Lower lobe of right lung (tissue), 2 donors: ENCODE results near the gene CCDC178. TPM values are rescaled to one million over a fixed set of nuclear protein-coding genes. Genes with fewer than 3 reads are reported as not detected.
"Not testable (repeated sequence)": the region's sequence is repeated elsewhere in the genome, so short reads cannot be mapped to it uniquely, and the experiment has no call there.

ENCODE experiments used
- ATAC-seq, 2 donors: fragments of 200-7000 bp; cut with Tn5 transposase; one replicate each; pipeline ENCODE4 v1.9.1; 2020 to 2022; ENCODE audit warnings: mild to moderate bottlenecking in 2 of 2, moderate library complexity in 2 of 2
- DNase-seq: peaks from one replicate; pipeline ENCODE4 v3.0.0-alpha.2; 2020
- H3K27ac ChIP-seq: fragments of 200-600 bp; one replicate; pipeline ENCODE4 v1.8.0; 2022
- H3K27me3 ChIP-seq: fragments of 200-600 bp; one replicate; pipeline ENCODE4 v1.8.0; 2022; ENCODE audit warnings: low read depth
- H3K36me3 ChIP-seq: fragments of 200-600 bp; one replicate; pipeline ENCODE4 v1.8.0; 2022; ENCODE audit warnings: mild to moderate bottlenecking
- H3K4me1 ChIP-seq: fragments of 200-600 bp; one replicate; pipeline ENCODE4 v1.8.0; 2022
- H3K4me3 ChIP-seq: fragments of 200-600 bp; one replicate; pipeline ENCODE4 v1.8.0; 2022; ENCODE audit warnings: mild to moderate bottlenecking
- H3K9me3 ChIP-seq: fragments of 200-600 bp; one replicate; pipeline ENCODE4 v1.8.0; 2022
- intact Hi-C: fragments of 100-400 bp; cut with DNase I; formaldehyde crosslinking; loops from one replicate; pipeline ENCODE4 v1.11.0; 2022
- total RNA-seq: library from RNA; stranded (reverse); fragmentation: NEBNext Ultra II Directional; extraction: Animal tissue kit (Norgen Biotek cat#: 25700); gene quantifications from one replicate; pipeline ENCODE4 v1.2.1, GENCODE V29; 2021
- TF ChIP-seq, protein P1 (sequence below): fragments of 200-600 bp; IDR thresholded peaks from one replicate; pipeline ENCODE4 v1.8.0; 2022; ENCODE audit warnings: antibody characterized with exemption, mild to moderate bottlenecking
- donor health status: DM: no; HTN: yes; CAD: no; lungs with severe emphysema.

The CCDC178 gene
- total RNA-seq, 1 donor from 2014 or later: not detected

DNA sequence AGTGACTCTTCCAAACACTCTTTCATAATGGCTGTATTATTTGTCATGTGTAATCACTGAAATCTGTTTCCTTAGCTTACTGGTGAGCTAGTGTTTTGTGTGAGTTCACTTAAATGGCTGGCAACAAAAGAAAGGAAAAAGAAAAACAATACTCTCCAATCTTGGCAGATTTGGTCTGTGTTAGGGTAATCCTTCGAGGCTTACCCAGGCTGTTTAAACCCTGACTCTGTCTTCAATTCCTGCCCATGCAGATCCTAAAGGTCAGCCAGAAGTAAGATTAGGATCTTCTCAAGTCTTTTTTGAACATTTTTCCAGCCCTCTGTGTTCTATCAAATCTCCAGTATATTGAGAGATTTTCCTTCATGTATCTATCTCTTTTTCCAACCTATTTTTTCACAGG, 85.3 kb downstream of the CCDC178 start:
- intact Hi-C loops: no loop called here
- Histone ChIP-seq H3K4me3 (no peak overlapping the region), H3K36me3 (no peaks in the 10 kb centered on the region), H3K4me1 (no peaks in the 10 kb centered on the region), H3K9me3 (no peaks in the 10 kb centered on the region), H3K27me3 (no peaks in the 10 kb centered on the region), H3K27ac (no peak overlapping the region)
- ATAC-seq: no peak
- DNase-seq: no peak
- TF ChIP-seq, protein P1, sequence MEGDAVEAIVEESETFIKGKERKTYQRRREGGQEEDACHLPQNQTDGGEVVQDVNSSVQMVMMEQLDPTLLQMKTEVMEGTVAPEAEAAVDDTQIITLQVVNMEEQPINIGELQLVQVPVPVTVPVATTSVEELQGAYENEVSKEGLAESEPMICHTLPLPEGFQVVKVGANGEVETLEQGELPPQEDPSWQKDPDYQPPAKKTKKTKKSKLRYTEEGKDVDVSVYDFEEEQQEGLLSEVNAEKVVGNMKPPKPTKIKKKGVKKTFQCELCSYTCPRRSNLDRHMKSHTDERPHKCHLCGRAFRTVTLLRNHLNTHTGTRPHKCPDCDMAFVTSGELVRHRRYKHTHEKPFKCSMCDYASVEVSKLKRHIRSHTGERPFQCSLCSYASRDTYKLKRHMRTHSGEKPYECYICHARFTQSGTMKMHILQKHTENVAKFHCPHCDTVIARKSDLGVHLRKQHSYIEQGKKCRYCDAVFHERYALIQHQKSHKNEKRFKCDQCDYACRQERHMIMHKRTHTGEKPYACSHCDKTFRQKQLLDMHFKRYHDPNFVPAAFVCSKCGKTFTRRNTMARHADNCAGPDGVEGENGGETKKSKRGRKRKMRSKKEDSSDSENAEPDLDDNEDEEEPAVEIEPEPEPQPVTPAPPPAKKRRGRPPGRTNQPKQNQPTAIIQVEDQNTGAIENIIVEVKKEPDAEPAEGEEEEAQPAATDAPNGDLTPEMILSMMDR: no peak

DNA sequence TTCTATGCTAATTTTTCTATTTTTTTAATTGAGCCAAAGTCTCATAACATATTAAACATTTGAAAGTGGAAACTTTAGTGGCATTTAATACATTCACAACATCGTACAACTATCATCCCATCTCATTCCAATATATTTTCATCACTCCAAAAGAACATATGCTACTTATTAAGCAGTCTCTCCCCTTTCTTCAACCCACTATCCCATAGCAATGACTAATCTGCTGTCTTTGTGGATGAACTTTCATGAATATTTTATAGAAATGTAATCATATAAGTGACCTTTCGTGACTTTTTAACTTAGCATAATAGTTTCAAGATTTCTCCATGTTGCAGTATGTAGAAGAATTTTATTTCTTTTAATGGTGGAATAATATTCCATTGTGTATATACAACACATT, 90.3 kb downstream of the CCDC178 start:
- no peak for ATAC-seq
- Histone ChIP-seq H3K4me1 (no peaks in the 10 kb centered on the region), H3K4me3 (no peak overlapping the region), H3K36me3 (no peaks in the 10 kb centered on the region), H3K9me3 (no peaks in the 10 kb centered on the region), H3K27ac (no peak overlapping the region), H3K27me3 (no peaks in the 10 kb centered on the region)
- TF ChIP-seq, protein P1: no peak
- no peak for DNase-seq
- intact Hi-C loops: no loop called here

DNA sequence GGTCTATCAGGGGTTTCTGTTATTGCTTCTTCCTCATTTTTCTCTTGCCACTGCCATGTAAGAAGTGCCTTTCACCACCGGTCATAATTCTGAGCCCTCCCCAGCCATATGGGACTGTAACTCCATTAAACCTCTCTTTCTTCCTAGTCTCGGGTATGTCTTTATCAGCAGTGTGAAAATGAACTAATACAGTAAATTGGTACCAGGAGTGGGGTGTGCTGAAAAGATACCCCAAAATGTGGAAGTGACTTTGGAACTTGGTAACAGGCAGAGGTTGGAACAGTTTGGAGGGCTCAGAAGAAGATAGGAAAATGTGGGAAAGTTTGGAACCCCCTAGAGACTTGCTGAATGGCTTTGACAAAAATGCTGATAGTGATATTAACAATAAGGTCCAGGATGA, 100.8 kb downstream of the CCDC178 start:
- H3K4me3 ChIP-seq, intact Hi-C loops, H3K4me1 ChIP-seq, DNase-seq, H3K9me3 ChIP-seq, ATAC-seq, H3K36me3 ChIP-seq, H3K27me3 ChIP-seq, H3K27ac ChIP-seq: not testable (repeated sequence)

DNA sequence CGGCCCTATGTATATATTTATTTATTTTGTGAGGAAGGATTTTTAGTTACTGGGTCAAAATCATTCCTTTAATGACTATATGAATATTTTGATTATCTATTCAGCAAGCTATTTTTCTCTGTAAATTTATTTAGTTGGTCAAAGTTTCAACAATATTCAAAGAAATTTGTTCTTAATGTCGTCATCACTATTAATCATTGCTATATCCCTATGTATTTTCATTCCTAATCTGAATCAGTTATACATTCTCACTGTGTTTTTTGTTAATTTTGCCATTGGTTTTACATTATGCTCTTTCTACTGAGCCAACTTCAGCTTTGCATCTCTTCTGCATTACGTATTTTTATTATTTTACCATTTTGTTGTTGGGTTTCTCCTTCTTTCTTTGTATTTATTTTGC, 105.7 kb downstream of the CCDC178 start:
- TF ChIP-seq, protein P1: no peak
- Histone ChIP-seq H3K4me1 (no peaks in the 10 kb centered on the region), H3K36me3 (no peaks in the 10 kb centered on the region), H3K9me3 (no peaks in the 10 kb centered on the region), H3K27ac (no peak overlapping the region), H3K4me3 (no peak overlapping the region), H3K27me3 (no peaks in the 10 kb centered on the region)
- intact Hi-C loops: no loop called here
- no peak for ATAC-seq
- DNase-seq: no peak

DNA sequence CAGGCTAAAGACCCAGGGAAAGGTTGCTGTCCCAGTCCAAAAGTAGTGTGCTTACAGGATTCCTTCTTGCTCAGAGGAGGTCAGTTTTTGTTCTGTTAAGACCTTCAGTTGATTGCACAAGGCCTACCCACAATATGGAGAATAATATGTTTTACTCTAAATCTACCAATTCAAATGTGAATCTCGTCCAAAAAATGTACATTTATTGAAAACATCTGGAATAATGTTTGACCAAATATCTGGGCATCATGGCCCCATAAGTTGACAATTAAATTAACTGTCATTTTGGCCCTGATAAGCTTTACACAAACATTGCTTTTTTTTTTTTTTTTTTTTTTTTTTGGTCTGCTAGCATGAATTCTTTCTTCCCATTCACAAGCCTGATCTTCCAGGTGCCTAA, 109.8 kb downstream of the CCDC178 start:
- no peaks in the 10 kb centered on the region for H3K36me3 ChIP-seq
- intact Hi-C loops: no loop called here
- TF ChIP-seq, protein P1: no peak
- H3K9me3 ChIP-seq: no peaks in the 10 kb centered on the region
- H3K27ac ChIP-seq: no peak overlapping the region
- H3K4me3 ChIP-seq: no peak overlapping the region
- no peaks in the 10 kb centered on the region for H3K4me1 ChIP-seq
- ATAC-seq (no peak), DNase-seq (no peak)
- H3K27me3 ChIP-seq: no peaks in the 10 kb centered on the region

DNA sequence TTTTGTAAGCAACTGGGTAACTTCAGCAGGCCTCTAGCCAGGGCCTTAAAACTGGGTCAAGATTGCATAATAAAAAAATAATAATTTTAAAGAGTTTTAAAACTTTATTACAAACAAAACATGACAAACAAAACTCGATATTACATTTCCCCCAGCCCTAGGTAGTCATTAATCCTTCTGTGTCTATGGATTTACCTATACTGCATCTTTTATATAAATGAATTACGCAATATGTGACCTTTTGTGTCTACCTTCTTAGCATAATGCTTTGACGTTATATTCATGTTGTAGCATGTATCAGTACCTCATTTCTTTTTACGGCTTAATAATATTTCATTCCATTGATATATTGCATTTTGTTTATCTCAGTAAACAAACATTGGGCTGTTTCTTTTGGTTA, 113.5 kb downstream of the CCDC178 start:
- H3K9me3 ChIP-seq: no peaks in the 10 kb centered on the region
- H3K27ac ChIP-seq: no peak overlapping the region
- intact Hi-C loops: no loop called here
- no peaks in the 10 kb centered on the region for H3K4me1 ChIP-seq
- H3K4me3 ChIP-seq: no peak overlapping the region
- no peaks in the 10 kb centered on the region for H3K27me3 ChIP-seq
- no peak for DNase-seq
- H3K36me3 ChIP-seq: no peaks in the 10 kb centered on the region
- TF ChIP-seq, protein P1: no peak
- ATAC-seq: no peak
